Effector memory CD4-positive, alpha-beta T cell (primary cell): ENCODE measurements around the gene ZCCHC24.

Source experiments
- DNase-seq, 3 donors: peaks; one replicate each; pipeline ENCODE4 v3.0.0-alpha.2; 2020
- H3K27ac ChIP-seq: 2 replicates; pipeline ENCODE4 v1.7.0; 2013; ENCODE audit warnings: mild to moderate bottlenecking, low read length, moderate library complexity; ENCODE audit not compliant: insufficient read depth, poor library complexity, severe bottlenecking
- H3K27me3 ChIP-seq: replicated peaks from 2 replicates; pipeline ENCODE4 v1.7.0; 2013; ENCODE audit warnings: mild to moderate bottlenecking, low read length; ENCODE audit not compliant: insufficient read depth, control insufficient read depth, poor library complexity, severe bottlenecking
- H3K36me3 ChIP-seq: 2 replicates; pipeline ENCODE4 v1.7.0; 2013; ENCODE audit warnings: mild to moderate bottlenecking, low read length, moderate library complexity; ENCODE audit not compliant: control insufficient read depth, insufficient read depth
- H3K4me1 ChIP-seq: 2 replicates; pipeline ENCODE4 v1.7.0; 2013; ENCODE audit warnings: low read length, mild to moderate bottlenecking; ENCODE audit not compliant: control insufficient read depth, insufficient read depth, poor library complexity, severe bottlenecking
- H3K4me3 ChIP-seq: 2 replicates; pipeline ENCODE4 v1.7.0; 2013; ENCODE audit warnings: low read length, low read depth, mild to moderate bottlenecking; ENCODE audit not compliant: insufficient read depth, poor library complexity, severe bottlenecking
- H3K9me3 ChIP-seq: 2 replicates; pipeline ENCODE4 v1.7.0; 2013; ENCODE audit warnings: mild to moderate bottlenecking, low read length, moderate library complexity; ENCODE audit not compliant: control insufficient read depth

Gene ZCCHC24

DNA sequence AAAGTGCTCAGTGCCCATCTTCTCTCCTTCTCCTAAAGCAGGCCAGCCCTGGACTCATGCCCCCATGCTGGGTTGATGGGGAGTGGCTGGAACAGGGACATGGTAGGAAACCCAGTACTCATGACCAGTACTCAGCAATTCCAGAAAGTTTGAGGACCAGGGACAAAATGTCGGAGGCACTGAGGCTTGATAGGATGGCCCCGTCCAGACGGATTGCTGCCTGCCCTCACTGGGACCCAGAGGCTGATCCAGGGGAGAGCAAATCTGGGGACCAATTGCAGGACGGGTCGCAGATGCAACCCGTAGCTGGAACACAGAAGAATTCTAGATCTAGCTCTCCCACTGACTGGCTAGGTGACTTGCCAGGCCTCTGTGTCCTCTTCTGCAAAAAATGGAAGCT, 5.1 kb downstream of the ZCCHC24 start:
- Histone ChIP-seq H3K27ac (no peak overlapping the region), H3K4me1 (peaks cover 16% of the 10 kb centered on the region)

DNA sequence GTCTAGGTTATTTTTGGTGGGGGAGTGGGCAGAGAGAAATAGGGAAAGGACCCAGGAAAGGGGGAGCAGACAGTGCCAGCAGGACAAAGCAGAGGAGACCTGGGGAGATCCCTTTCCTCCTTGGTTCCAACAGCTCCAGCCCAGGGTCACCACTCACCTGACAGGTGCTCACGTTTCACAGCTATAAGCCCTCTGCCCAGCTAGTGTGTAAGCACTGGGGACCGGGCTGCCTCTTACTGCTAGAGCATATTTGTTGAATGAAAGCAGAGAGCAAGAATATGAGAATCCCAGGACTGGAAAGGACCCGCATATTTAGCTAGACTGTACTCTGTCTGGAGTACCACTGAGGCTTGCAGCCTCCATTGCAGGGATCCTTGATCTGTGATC, 6.7 kb downstream of the ZCCHC24 start:
- Histone ChIP-seq H3K4me3 (no peak overlapping the region), H3K36me3 (no peaks in the 10 kb centered on the region), H3K9me3 (no peaks in the 10 kb centered on the region), H3K27me3 (no peaks in the 10 kb centered on the region), H3K27ac (no peak overlapping the region), H3K4me1 (peaks cover 6% of the 10 kb centered on the region)
- no peak for DNase-seq

More for the DNA sequence above, 5.1 kb downstream of the ZCCHC24 start:
- Histone ChIP-seq H3K27me3 (no peaks in the 10 kb centered on the region), H3K4me3 (no peak overlapping the region), H3K36me3 (no peaks in the 10 kb centered on the region), H3K9me3 (no peaks in the 10 kb centered on the region)
- DNase-seq = no peak

DNA sequence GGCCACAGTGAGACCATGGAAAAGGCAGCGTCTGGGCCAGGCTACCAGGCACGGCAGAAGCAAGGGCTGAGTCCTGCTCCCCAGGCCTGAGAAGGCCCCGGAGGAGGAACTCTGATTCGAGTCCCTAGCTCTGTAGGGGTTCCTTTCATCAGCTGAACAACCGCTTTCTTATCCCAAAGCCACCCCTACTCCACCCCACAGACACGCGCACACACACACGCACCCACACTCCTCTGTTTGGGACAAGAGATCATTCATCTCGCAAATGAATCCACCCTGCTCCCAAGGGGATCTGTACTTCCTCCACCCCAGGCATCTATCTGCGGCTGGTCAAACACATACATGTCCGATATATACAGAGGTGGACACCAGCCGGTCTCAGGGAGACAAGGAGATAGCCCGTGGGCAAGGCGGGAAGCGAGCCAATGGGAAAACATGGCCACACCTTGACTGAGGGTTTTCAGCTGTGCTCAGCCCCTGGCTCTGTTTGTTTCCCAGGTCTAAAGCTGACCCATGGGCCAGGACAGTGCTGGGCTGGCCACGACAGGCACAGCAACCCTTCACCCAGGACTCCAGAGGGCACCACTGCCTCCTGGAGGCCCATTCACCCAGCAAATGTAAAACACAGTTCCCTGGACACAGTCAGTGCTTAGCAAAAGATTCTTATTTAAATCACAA, 7.3 kb downstream of the ZCCHC24 start:
- no peak for DNase-seq
- Histone ChIP-seq H3K4me3 (no peak overlapping the region), H3K36me3 (no peaks in the 10 kb centered on the region), H3K9me3 (no peaks in the 10 kb centered on the region), H3K27me3 (no peaks in the 10 kb centered on the region), H3K4me1 (peaks cover under 1% of the 10 kb centered on the region), H3K27ac (no peak overlapping the region)

DNA sequence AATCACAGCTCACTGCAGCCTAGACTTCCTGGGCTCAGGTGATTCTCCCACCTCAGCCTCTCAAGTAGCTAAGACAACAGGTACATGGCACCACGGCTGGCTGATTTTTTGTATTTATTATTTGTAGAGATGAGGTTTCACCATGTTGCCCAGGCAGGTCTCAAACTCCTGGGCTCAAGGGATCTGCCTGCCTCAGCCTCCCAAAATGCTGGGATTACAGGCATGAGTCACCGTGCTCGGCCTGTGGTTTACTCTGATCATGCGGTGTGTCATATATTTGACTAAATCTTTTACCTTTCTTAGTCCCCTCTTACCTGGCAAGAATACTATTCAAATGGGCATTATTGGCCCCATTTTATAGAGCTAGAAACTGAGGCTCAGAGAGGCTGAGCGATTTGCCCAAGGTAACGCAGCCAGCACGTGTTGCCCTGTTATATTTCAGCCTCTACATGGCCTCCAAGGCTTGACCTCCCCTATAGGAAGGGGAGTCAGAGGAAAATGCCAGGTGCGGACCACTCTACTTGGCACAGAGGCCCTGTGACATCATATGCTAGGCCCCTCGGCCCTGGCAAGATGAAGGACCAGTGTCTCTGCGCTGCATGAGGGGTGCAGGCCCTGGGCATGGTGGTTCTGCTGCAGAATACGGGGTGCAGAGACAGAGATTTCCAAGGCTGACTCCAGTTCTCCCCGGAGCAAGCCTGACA, 8.2 kb downstream of the ZCCHC24 start:
- Histone ChIP-seq H3K9me3 (no peaks in the 10 kb centered on the region), H3K27me3 (no peaks in the 10 kb centered on the region), H3K36me3 (no peaks in the 10 kb centered on the region), H3K4me3 (no peak overlapping the region), H3K27ac (no peak overlapping the region), H3K4me1 (no peaks in the 10 kb centered on the region)
- DNase-seq = no peak

DNA sequence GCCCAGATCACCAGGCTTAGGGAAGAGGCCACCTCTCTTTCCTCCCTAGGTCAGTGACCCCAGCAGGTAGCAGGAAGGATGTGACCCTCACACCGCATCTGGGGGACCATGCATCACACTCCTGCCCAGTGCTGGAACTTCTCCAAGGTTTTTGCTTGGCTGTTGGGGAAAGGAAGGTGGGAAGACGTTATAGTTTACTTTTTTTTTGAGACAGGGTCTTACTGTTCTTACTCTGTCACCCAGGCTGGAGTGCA, 8.6 kb downstream of the ZCCHC24 start:
- no peaks in the 10 kb centered on the region for H3K36me3 ChIP-seq
- H3K4me1 ChIP-seq = no peaks in the 10 kb centered on the region
- H3K27me3 ChIP-seq = no peaks in the 10 kb centered on the region
- DNase-seq = no peak
- no peak overlapping the region for H3K27ac ChIP-seq
- no peak overlapping the region for H3K4me3 ChIP-seq
- no peaks in the 10 kb centered on the region for H3K9me3 ChIP-seq

DNA sequence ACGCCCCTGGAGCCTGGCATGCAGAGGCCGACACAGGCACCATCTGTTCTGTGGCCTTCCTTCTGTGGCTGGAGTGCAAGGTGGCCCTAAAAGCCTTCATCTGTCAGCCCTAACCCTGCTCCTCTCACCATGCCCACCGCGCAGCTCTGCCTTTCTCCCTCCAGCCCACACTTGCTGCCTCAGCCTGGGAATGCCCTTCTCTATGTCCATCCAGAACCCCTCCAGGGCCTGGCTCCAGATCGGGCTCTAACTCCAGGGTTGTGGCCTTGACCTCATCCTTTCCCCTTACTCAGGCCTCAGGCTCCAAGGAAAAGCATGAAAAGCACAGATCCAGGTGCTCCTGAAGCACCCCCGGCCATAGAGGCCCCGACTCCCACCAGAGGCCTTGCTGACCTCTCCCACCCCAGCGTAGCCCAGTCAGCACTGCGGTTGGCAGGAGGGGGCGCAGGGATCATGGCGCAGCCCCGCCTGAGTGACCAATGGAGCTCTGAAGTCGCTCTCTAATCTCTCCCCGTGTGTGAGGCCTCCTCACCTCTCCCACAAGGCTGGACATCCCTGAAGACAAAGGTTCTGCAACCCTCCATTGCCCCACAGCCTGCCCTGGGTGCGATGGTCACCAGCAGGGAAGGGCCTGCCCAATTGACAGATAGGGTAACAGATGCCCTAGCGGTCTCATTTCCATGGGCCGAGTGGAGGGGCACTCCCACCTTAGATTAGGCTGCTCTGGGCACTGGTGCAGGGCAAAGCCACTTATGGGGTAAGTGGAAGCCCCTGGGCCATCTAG, 9.2 kb downstream of the ZCCHC24 start:
- H3K9me3 ChIP-seq = no peaks in the 10 kb centered on the region
- no peak overlapping the region for H3K27ac ChIP-seq
- DNase-seq = no peak
- H3K4me1 ChIP-seq = no peaks in the 10 kb centered on the region
- H3K36me3 ChIP-seq = no peaks in the 10 kb centered on the region
- H3K27me3 ChIP-seq = no peaks in the 10 kb centered on the region
- H3K4me3 ChIP-seq = no peak overlapping the region

DNA sequence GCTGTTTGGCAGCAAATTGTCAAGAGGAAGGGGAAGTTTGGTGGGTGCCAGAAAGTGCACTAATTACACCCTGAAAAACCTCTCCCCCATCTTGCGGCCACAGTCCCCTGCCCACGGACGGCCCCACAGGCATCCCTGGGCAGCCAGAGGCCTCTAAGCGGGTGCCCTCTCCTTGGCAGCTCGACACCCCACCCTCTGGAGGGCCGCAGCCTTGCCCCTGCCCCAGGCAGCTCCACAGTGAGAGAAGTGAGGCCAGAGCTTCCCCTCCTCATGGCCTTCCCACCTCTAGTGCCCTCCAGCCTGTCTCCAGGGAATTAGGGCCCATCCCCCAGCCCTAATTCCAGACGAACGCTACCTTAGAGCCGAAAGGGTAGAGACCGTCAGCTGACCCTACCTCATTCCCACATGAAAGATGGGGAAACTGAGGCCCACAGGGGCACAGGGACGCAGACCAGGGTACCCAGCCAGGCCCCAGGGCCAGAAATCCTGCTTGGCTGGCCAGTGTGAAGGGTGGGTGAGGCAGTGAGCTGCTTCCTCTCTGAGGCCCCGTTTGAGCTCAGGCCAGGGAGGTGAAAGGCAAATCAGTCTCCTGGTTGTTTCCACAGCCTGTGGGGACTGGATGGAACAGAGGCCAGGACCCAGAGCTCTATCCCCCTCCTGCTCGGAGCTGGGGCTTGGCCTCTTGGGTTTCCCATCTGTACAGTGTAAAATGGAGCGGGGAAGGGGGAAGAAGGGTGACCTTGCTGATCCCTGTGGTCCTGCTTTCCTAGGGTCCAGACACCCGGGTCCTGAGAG, 10.0 kb downstream of the ZCCHC24 start:
- Histone ChIP-seq H3K4me1 (no peaks in the 10 kb centered on the region), H3K36me3 (no peaks in the 10 kb centered on the region), H3K9me3 (no peaks in the 10 kb centered on the region), H3K27ac (no peak overlapping the region), H3K4me3 (no peak overlapping the region), H3K27me3 (no peaks in the 10 kb centered on the region)
- no peak for DNase-seq

DNA sequence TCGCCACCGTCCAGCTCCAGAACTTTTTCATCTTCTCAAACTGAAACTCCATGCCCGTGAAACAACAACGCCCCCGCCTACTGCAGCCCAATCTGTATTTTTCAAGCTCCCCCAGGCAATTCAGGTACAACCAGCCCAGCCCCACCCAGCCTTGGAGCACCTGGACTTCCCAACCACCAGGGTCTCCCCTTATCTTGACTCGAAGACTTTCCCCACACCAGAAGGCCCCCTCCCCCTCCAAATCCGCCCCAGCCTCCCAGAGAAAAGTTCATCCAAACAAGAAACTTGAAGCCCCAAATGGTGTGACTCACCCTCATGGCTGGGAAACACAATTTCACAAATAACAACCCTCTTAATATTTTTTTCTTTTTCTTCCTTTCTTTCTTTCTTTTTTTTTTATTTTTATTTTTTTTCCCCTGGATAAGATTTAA, 10.6 kb downstream of the ZCCHC24 start:
- Histone ChIP-seq H3K27me3 (no peaks in the 10 kb centered on the region), H3K4me1 (no peaks in the 10 kb centered on the region), H3K4me3 (no peak overlapping the region), H3K9me3 (no peaks in the 10 kb centered on the region), H3K36me3 (no peaks in the 10 kb centered on the region), H3K27ac (no peak overlapping the region)
- DNase-seq = no peak

DNA sequence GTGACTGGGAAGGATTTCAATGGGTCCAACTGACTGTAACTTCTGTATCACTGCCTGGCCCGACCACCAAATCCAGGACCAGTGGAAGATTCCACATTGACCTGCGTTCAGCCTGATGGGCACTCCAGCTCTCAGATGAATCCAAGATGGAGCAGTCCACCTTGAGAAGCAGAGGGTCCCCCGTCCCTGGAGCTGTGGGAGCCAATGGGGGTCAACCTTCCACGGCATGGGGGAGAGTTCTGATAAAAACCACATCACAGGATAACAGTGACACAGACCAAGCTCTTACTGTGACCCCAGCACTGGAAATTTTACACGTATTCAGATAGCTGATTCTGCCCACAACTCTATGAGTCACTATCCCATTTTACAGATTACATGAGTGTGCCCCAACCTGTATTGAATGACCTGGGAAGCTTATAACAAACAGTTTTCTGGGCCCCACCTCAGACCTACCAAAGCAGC, 11.2 kb downstream of the ZCCHC24 start:
- no peaks in the 10 kb centered on the region for H3K36me3 ChIP-seq
- no peaks in the 10 kb centered on the region for H3K4me1 ChIP-seq
- H3K27me3 ChIP-seq = no peaks in the 10 kb centered on the region
- H3K27ac ChIP-seq = no peak overlapping the region
- no peak for DNase-seq
- no peak overlapping the region for H3K4me3 ChIP-seq
- H3K9me3 ChIP-seq = no peaks in the 10 kb centered on the region
